Activated CD4-positive, alpha-beta memory T cell treated with anti-CD3 and anti-CD28 coated beads for 36 hours (primary cell): ENCODE results near the gene KLF3. TPM values are rescaled to one million over a fixed set of nuclear protein-coding genes. Genes with fewer than 3 reads are reported as not detected.
"Not testable (repeated sequence)": the region's sequence is repeated elsewhere in the genome, so short reads cannot be mapped to it uniquely, and the experiment has no call there.

ENCODE experiments used
- CTCF ChIA-PET: fragments of 350-600 bp; sonication (Branson Sonifier 250); formaldehyde crosslinking; loops from one replicate; lab custom pipeline; 2021; ENCODE audit warnings: antibody characterized with exemption, inconsistent platforms; lab: Charles Lee
- POLR2A ChIA-PET: fragments of 350-600 bp; sonication (Branson Sonifier 250); formaldehyde crosslinking; loops from one replicate; lab custom pipeline; 2021; ENCODE audit warnings: antibody characterized with exemption; lab: Charles Lee
- DNase-seq: peaks from one replicate; pipeline ENCODE4 v3.0.0-alpha.2; 2020
- H3K27ac Mint-ChIP-seq: one replicate; pipeline ENCODE4 v1.8.0; 2021; ENCODE audit warnings: mixed read lengths
- H3K27me3 Mint-ChIP-seq: one replicate; pipeline ENCODE4 v1.8.0; 2021; ENCODE audit warnings: mixed read lengths
- H3K36me3 Mint-ChIP-seq: one replicate; pipeline ENCODE4 v1.8.0; 2021; ENCODE audit warnings: mixed read lengths
- H3K4me1 Mint-ChIP-seq: one replicate; pipeline ENCODE4 v1.8.0; 2021; ENCODE audit warnings: low read depth, mixed read lengths
- H3K4me3 Mint-ChIP-seq: one replicate; pipeline ENCODE4 v1.8.0; 2021; ENCODE audit warnings: mild to moderate bottlenecking, mixed read lengths
- H3K9me3 Mint-ChIP-seq: one replicate; pipeline ENCODE4 v1.8.0; 2021; ENCODE audit warnings: mixed read lengths
- intact Hi-C: fragments of 100-400 bp; cut with micrococcal nuclease; formaldehyde crosslinking; loops from one replicate; pipeline ENCODE4 v1.15.1; 2023
- total RNA-seq, 2 experiments: library from RNA; stranded (reverse); gene quantifications; one replicate each; pipeline ENCODE4 v1.2.3, GENCODE V29; 2021

Gene KLF3
- total RNA-seq, 2 experiments from 2014 or later: 9.1 to 9.9 TPM

DNA sequence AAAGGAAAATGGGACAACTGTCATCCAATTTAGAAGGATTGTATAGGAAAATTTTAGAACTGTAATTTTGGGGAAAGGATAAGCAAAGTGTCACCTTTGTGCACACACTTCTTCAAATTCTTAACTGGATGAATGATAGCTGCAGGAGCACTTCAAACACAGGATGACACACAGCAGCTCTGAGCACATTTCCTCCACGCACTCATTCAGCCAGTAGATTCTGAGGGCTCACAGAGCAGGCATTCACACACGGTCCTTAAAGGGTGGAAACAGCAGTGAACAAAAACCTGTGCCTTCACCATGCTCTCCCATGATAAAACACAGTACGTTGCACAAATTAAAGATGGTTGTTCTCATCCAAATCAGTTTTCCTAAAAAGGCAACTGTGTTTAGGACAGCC, 38.5 kb upstream of the KLF3 start:
- Mint-ChIP-seq H3K9me3 (no peaks in the 10 kb centered on the region), H3K4me1 (peaks cover 5% of the 10 kb centered on the region), H3K4me3 (no peak overlapping the region), H3K27ac (no peak overlapping the region), H3K27me3 (no peaks in the 10 kb centered on the region), H3K36me3 (no peaks in the 10 kb centered on the region)
- intact Hi-C loops: no loop called here
- POLR2A ChIA-PET: no interaction called here
- CTCF ChIA-PET: interaction anchor here (0.7 kb wide), 1 partner anchor 310 kb away, joined by 3 read pairs; no protein-coding TSS in a partner anchor
- DNase-seq: peak; percentile 22

DNA sequence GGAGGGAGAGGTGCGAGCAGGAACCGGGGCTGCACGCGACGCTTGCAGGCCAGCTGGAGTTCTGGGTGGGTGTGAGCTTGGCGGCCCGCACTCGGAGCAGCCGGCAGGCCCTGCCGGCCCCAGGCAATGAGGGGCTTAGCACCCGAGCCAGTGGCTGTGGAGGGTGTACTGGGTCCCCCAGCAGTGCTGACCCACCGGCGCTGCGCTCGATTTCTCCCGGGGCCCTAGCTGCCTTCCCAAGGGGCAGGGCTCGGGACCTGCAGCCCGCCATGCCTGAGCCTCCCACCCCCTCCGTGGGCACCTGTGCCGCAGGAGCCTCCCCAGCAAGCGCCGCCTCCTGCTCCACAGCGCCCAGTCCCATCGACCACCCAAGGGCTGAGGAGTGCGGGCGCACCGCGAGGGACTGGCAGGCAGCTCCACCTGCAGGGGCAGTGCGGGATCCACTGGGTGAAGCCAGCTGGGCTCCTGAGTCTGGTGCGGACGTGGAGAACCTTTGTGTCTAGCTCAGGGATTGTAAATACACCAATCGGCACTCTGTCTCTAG, 37.0 kb upstream of the KLF3 start:
- POLR2A ChIA-PET: interaction anchor here (0.6 kb wide), 1 partner anchor 143 kb away, joined by 4 read pairs; no protein-coding TSS in a partner anchor
- H3K27me3 Mint-ChIP-seq, CTCF ChIA-PET: not testable (repeated sequence)

DNA sequence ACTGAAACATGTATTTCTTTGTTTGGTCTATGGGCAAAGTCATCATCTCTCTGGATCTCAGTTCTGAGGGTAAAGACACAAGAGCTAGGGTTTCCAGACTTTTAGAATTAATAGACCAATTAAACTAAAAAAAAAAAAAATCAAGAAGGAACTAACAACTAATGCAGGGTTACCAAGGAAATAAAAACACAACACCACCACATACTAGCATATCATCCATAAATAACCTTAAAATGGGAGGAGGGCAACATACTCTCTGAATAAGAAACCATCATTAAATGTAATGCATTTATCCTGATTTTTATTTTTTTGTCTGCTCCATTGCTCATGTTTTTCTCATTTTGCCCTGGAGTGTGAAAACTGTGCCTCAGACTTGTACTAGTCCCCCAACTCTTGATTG, 33.5 kb upstream of the KLF3 start:
- no peak for DNase-seq
- Mint-ChIP-seq H3K36me3 (no peaks in the 10 kb centered on the region), H3K27ac (no peak overlapping the region), H3K4me1 (peaks cover 2% of the 10 kb centered on the region), H3K27me3 (no peaks in the 10 kb centered on the region), H3K4me3 (no peak overlapping the region), H3K9me3 (no peaks in the 10 kb centered on the region)
- POLR2A ChIA-PET: no interaction called here
- CTCF ChIA-PET: no interaction called here
- intact Hi-C loops: no loop called here

More for the DNA sequence above, 37.0 kb upstream of the KLF3 start:
- H3K4me1 Mint-ChIP-seq, H3K4me3 Mint-ChIP-seq, H3K36me3 Mint-ChIP-seq, H3K27ac Mint-ChIP-seq, intact Hi-C loops, H3K9me3 Mint-ChIP-seq, DNase-seq: not testable (repeated sequence)

DNA sequence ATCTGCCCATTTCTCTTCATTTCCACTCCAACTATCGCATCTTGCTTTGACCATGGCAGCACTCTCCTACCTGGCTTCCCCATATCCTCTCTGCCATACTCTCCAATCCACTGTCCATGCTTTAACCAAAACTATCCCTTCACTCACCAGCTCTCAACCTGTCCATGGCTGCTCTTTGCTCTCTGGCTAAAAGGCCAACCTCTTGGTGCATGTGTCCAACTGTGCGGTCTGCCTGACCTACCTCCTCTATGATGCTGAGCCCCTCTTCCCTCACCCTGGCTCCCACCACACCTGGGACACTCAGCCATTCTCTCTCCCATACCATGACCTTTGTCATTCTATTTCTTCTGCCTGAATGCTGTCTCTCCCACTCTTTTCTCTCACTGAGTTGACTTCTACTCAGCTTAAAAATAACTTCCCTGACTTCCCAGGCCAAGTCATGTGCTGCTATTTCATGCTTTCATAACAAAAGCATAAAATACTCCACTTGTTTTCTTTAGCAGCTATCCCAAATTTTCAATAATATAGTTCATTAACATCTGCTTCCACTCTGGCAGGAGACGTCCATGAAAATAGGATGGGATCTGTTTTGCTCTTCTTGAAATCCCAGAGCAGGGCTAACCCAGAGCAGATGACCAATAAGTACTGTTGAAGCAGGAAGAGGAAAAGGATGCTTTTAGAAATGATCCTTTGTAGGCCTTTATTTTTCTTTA, 29.8 kb upstream of the KLF3 start:
- Mint-ChIP-seq H3K27ac (no peak overlapping the region), H3K4me3 (no peak overlapping the region), H3K4me1 (peaks cover 3% of the 10 kb centered on the region), H3K9me3 (no peaks in the 10 kb centered on the region), H3K36me3 (no peaks in the 10 kb centered on the region), H3K27me3 (no peaks in the 10 kb centered on the region)
- POLR2A ChIA-PET: no interaction called here
- intact Hi-C loops: no loop called here
- CTCF ChIA-PET: no interaction called here
- no peak for DNase-seq

DNA sequence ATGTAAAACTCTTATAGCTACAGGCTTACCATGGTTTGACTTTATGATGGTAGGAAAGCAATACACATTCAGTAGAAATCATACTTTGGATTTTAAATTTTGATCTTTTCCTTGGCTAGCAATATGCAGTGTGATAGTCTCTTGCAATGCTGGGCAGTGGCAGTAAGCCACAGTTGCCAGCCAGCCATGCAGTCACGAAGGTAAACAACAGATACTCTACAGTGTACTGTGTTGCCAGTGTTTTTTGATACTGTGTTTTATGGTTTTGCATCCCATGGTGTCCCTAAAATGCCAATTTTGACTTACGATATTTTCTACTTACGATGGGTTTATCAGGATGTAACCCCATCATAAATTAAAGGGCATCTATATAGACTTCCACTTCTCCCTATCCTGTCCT, 24.8 kb upstream of the KLF3 start:
- CTCF ChIA-PET: interaction anchor here (1.1 kb wide), 1 partner anchor 36 kb away, joined by 3 read pairs; no protein-coding TSS in a partner anchor
- POLR2A ChIA-PET: no interaction called here
- Mint-ChIP-seq H3K36me3 (no peaks in the 10 kb centered on the region), H3K4me3 (no peak overlapping the region), H3K4me1 (peaks cover 3% of the 10 kb centered on the region), H3K27ac (no peak overlapping the region), H3K9me3 (no peaks in the 10 kb centered on the region), H3K27me3 (no peaks in the 10 kb centered on the region)
- DNase-seq: no peak
- intact Hi-C loops: no loop called here

DNA sequence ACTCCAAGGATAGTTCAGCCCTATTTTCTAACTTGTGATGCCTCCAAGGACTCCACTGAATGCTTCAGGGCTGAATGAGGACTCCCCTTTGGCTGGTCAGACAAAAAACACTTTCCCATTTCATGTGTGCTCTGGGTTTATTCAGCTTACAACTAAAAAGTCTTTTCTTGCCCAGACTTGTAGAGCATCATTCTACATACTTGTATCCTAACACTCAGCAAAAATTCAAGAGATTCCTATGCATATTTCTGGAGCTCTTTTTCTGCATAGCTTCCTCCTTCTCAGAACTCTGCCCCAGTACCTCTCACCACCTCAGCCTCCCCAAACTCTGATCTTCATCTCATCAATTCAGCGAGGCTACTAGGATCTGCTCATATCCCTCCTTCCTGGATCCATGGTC, 22.2 kb upstream of the KLF3 start:
- Mint-ChIP-seq H3K4me3 (no peak overlapping the region), H3K36me3 (no peaks in the 10 kb centered on the region), H3K4me1 (peaks cover 3% of the 10 kb centered on the region), H3K27me3 (no peaks in the 10 kb centered on the region), H3K9me3 (peaks cover 3% of the 10 kb centered on the region), H3K27ac (no peak overlapping the region)
- no peak for DNase-seq
- ChIA-PET CTCF (no interaction called here), POLR2A (no interaction called here)
- intact Hi-C loops: no loop called here

DNA sequence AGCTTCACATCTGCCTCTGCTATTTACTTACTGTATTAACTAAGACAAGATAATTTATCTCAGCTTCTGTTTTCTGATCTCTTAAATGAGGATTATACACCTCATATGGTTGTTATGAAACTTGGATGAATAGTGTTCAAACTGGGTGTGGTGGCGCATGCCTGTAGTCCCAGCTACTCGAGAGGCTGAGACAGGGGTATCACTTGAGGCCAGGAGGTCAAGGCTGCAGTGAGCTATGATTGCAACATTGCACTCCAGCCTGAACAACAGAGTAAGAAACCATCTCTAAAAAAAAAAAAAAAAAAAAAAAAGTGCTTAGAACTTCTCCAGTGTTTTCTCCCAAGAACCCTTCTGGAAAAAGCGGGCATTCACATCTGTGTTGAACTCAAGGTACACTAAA, 19.8 kb upstream of the KLF3 start:
- peaks cover 3% of the 10 kb centered on the region for H3K9me3 Mint-ChIP-seq
- H3K4me3 Mint-ChIP-seq: no peak overlapping the region
- no peak overlapping the region for H3K27ac Mint-ChIP-seq
- H3K4me1 Mint-ChIP-seq: peaks cover 4% of the 10 kb centered on the region
- H3K27me3 Mint-ChIP-seq: no peaks in the 10 kb centered on the region
- ChIA-PET CTCF (no interaction called here), POLR2A (no interaction called here)
- DNase-seq: no peak
- no peaks in the 10 kb centered on the region for H3K36me3 Mint-ChIP-seq
- intact Hi-C loops: no loop called here

DNA sequence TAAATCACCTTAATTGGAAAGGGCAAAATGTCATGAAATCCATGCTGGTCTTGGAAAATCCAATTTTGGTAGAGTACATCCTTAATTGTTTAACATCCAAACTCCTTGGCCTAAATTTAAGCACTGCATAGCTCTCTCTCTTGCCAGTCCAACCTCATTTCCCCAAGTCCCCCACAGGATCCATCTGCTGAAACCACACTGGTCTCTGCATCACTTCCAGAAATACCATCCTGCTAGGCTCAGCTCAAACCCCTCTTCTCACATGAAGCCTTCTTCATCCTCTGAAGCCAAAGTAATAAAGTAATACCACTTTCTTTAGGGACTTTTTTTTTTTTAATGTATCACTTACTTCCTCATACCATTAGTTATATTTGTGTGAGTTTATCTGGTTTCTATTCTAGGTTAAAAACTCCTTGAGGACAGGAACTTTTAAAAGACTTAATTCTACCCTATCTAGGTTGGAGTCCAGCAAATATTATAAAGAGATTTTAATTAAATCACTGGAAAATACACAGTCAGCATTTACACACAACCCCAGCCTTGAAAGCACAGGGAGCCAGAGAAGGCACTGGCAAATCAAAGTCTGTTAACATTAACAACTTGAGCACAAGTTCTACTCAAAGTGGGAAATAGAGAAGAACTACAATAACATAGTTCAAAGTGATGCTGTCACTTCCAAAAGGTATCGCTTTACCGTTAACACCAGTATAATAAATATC, 16.7 kb upstream of the KLF3 start:
- no peak for DNase-seq
- Mint-ChIP-seq H3K36me3 (no peaks in the 10 kb centered on the region), H3K4me1 (peaks cover 4% of the 10 kb centered on the region), H3K9me3 (peaks cover 3% of the 10 kb centered on the region), H3K27ac (no peak overlapping the region), H3K4me3 (no peak overlapping the region), H3K27me3 (no peaks in the 10 kb centered on the region)
- ChIA-PET CTCF (no interaction called here), POLR2A (no interaction called here)
- intact Hi-C loops: no loop called here

DNA sequence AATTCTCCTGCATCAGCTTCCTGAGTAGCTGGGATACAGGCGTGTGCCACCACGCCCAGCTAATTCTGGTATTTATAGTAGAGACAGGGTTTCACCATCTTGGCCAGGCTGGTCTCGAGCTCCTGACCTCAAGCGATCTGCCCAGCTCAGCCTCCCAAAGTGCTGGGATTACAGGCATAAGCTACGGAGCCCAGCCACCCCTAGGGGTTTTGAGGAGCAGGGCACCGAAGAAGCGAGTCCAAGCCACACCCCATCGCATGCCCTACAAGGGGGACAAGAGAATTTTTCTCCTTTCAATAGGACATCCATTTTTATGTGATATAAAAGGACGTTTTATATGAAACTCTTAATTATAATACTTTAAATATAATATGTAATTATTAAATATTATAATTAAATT, 13.9 kb upstream of the KLF3 start:
- intact Hi-C loops: no loop called here
- CTCF ChIA-PET: no interaction called here
- no peak overlapping the region for H3K27ac Mint-ChIP-seq
- H3K4me1 Mint-ChIP-seq: peaks cover 25% of the 10 kb centered on the region
- no peaks in the 10 kb centered on the region for H3K36me3 Mint-ChIP-seq
- no peak for DNase-seq
- POLR2A ChIA-PET: no interaction called here
- no peak overlapping the region for H3K4me3 Mint-ChIP-seq
- peaks cover 3% of the 10 kb centered on the region for H3K9me3 Mint-ChIP-seq
- H3K27me3 Mint-ChIP-seq: no peaks in the 10 kb centered on the region

DNA sequence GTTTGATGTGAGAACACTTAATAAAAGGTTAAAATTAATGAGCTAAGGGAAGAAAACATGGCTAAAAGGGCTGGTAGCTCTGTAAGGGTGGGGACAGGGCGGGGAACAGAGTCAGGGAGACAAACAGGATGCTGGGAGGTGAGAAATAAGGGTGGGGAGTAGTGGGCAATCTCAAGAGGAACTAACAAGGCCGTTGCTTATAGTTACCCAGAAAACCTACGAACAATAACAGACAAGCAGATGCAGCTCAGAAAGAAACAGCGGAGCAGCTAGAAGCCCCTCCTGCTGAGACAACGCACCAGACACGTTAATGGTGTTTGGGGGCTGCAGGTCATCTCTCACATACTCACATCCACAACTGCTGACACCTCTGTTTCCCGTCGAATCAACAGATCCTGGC, 9.7 kb upstream of the KLF3 start:
- Mint-ChIP-seq H3K27ac (no peak overlapping the region), H3K4me3 (peak overlapping the region; percentile 37), H3K27me3 (no peaks in the 10 kb centered on the region), H3K9me3 (no peaks in the 10 kb centered on the region), H3K4me1 (peaks cover 45% of the 10 kb centered on the region), H3K36me3 (no peaks in the 10 kb centered on the region)
- DNase-seq: no peak
- intact Hi-C loops: no loop called here
- POLR2A ChIA-PET: interaction anchor here (1.3 kb wide), 1 partner anchor 9 kb away, joined by 5 read pairs; no protein-coding TSS in a partner anchor
- CTCF ChIA-PET: interaction anchor here (0.7 to 1.6 kb wide), 2 partner anchors 312 to 335 kb away, joined by 3 to 5 read pairs; no protein-coding TSS in a partner anchor

DNA sequence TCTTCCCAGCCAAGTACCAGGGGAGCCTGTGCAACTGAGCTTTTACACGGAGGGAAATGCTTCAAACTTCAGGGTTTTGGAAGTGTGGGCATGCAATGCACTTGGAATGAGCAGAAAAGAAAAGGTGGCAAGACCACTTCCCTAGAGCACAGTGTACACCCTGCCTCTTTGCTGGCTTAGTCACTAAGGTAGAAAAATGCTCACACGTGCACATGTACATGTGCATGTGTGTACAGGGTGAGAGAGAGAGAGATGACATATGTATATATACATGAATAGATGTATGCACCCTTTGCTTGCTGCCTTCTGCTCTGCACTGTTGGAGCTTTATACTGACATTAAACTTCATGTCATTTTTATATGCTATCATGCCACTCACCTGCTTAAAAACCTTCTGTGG, 7.9 kb upstream of the KLF3 start:
- peaks cover 53% of the 10 kb centered on the region for H3K4me1 Mint-ChIP-seq
- H3K9me3 Mint-ChIP-seq: peaks cover 4% of the 10 kb centered on the region
- no peaks in the 10 kb centered on the region for H3K27me3 Mint-ChIP-seq
- no peaks in the 10 kb centered on the region for H3K36me3 Mint-ChIP-seq
- intact Hi-C loops: no loop called here
- CTCF ChIA-PET: interaction anchor here (1.1 kb wide), 1 partner anchor 335 kb away, joined by 3 read pairs; no protein-coding TSS in a partner anchor
- H3K4me3 Mint-ChIP-seq: no peak overlapping the region
- no peak overlapping the region for H3K27ac Mint-ChIP-seq
- POLR2A ChIA-PET: interaction anchor here (0.6 kb wide), 1 partner anchor 44 kb away, joined by 3 read pairs; no protein-coding TSS in a partner anchor
- DNase-seq: no peak

DNA sequence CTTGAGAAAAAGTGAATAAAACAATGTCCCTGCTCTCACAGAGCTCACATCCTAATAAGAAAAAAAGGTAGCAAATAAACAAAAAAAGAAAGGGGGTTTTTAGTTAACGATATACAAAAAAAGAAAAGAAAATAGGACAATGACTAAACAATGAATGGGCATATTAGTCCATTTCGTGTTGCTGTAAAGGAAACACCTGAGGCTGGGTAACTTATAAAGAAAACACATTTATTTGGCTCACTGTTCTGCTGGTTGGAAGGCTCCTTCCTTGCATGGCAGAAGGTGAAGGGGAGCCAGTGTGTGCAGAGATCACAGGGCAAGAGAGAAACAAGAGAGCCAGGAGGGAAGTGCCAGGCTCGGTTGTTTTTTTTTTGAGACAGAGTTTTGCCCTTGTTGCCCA, 4.7 kb upstream of the KLF3 start:
- ChIA-PET CTCF (interaction anchor here (0.9 to 1.7 kb wide), 5 partner anchors 8 to 480 kb away, joined by 3 to 6 read pairs (median 4); no protein-coding TSS in a partner anchor), POLR2A (no interaction called here)
- no peak overlapping the region for H3K27ac Mint-ChIP-seq
- H3K4me3 Mint-ChIP-seq: no peak overlapping the region
- H3K4me1 Mint-ChIP-seq: peaks cover 53% of the 10 kb centered on the region
- H3K36me3 Mint-ChIP-seq: no peaks in the 10 kb centered on the region
- H3K9me3 Mint-ChIP-seq: peaks cover 4% of the 10 kb centered on the region
- DNase-seq: no peak
- no peaks in the 10 kb centered on the region for H3K27me3 Mint-ChIP-seq
- intact Hi-C loops: no loop called here
